ENCODE measurements around the gene RPL37A. TPM values are rescaled to one million over a fixed set of nuclear protein-coding genes. Genes with fewer than 3 reads are reported as not detected.
A peak's percentile ranks its signal among the peaks of the same experiment; 100 is the strongest.

The RPL37A gene
- total and polyA plus RNA-seq, 9 of the 15 experiments (the other 6 are each of a cell fraction or from before 2014, with no cell fraction given) = 1,938 to 3,349 (median 2,436) TPM

GRCh38 chr2:216516730-216517350 lies 18.2 kb downstream of the RPL37A start:
- no peak overlapping the region for H2AFZ ChIP-seq (ENCODE audit: low read depth, low read length)
- CTCF ChIA-PET (ENCODE audit: low intra/inter-chr PET ratio) = interaction anchor here (0.6 to 4.5 kb wide), 4 partner anchors 143 to 993 kb away, joined by 3 to 21 read pairs (median 7); no protein-coding TSS in a partner anchor
- no TSS peak for BruUV-seq (replicated peaks)
- no peaks in the 10 kb centered on the region; the same call in 1 of the 2 replicates for H4K20me1 ChIP-seq (replicated peaks; ENCODE audit: control insufficient read depth, insufficient read depth, low read length)
- no peaks in the 10 kb centered on the region; a peak in 1 of 5 replicates for H3K4me1 ChIP-seq (replicated peaks in 1 of 2; ENCODE audit: control insufficient read depth in 2 of 2, insufficient read depth in 2 of 2, low read length in 2 of 2)
- no peak overlapping the region for H3K27ac ChIP-seq (ENCODE audit: extremely low read depth, low read depth, low read length)
- POLR2A ChIA-PET = interaction anchor here (0.7 to 3.0 kb wide), 2 partner anchors 10 to 82 kb away, joined by 4 to 11 read pairs; no protein-coding TSS in a partner anchor
- ATAC-seq (peak; percentile 79), FAIRE-seq (peak; percentile 65), DNase-seq (ENCODE audit: extremely low read depth in 1 of 4, low spot score in 3 of 4) (peak in 3 of 4 experiments; percentile 38 to 49 (median 46))
- H3K27me3 ChIP-seq (ENCODE audit: control insufficient read depth in 2 of 2, insufficient read depth in 2 of 2, low read length in 2 of 2) = no peaks in the 10 kb centered on the region
- intact Hi-C loops (cut with micrococcal nuclease) = loop anchor here (5.0 kb wide), 1 partner anchor 295 kb away; no protein-coding TSS in a partner anchor
- in situ Hi-C loops (cut with MboI) = loop anchor here (5.0 kb wide), 1 partner anchor 150 kb away; no protein-coding TSS in a partner anchor
- no peak overlapping the region for H3K9ac ChIP-seq (ENCODE audit: insufficient read depth in 1 of 2, low read depth in 2 of 2, low read length in 2 of 2)
- 28% methylated on average over 2 of the region's 2 CpGs for WGBS (ENCODE audit: insufficient coverage, low coverage, missing lambda C conversion rate)
- no peaks in the 10 kb centered on the region for H3K36me3 ChIP-seq (ENCODE audit: control insufficient read depth, insufficient read depth, low read length)
- H3K9me1 ChIP-seq (ENCODE audit: control insufficient read depth, insufficient read depth, low read length) = no peaks in the 10 kb centered on the region
- no peaks in the 10 kb centered on the region for H3K79me2 ChIP-seq (ENCODE audit: control insufficient read depth, insufficient read depth, low read length)
- no peak overlapping the region for H3K4me2 ChIP-seq (ENCODE audit: insufficient read depth, low read length)
- H3K9me3 ChIP-seq (replicated peaks; ENCODE audit: control insufficient read depth, insufficient read depth, low read depth, low read length) = no peaks in the 10 kb centered on the region
- H3K4me3 ChIP-seq = no peak overlapping the region
- TF ChIP-seq FOXK2 (conservative IDR thresholded peaks at IDR 0.05 in 1 of 2, IDR thresholded peaks at IDR 0.05 in 1 of 2; ENCODE audit: low read depth in 2 of 2) (peak; percentile 57 to 58; a peak in 3 of 4 replicates), ZNF764 (CRISPR knock-in tag; IDR thresholded peaks at IDR 0.05; ENCODE audit: low read depth) (peak; percentile 72; the same call in 1 of the 2 replicates), E4F1 (CRISPR knock-in tag; IDR thresholded peaks at IDR 0.05; ENCODE audit: borderline replicate concordance) (no peak), BACH1 (tag; IDR thresholded peaks at IDR 0.05) (no peak), FOXA3 (CRISPR knock-in tag; conservative IDR thresholded peaks at IDR 0.05 in 1 of 2, IDR thresholded peaks at IDR 0.05 in 1 of 2) (0 out of 4 replicates have a peak, but pooled peaks of 1 of the 2 experiments have one; percentile 30), REST (IDR thresholded peaks at IDR 0.05; ENCODE audit: borderline replicate concordance) (peak; percentile 20; the same call in 1 of the 2 replicates), REST (CRISPR knock-in tag; IDR thresholded peaks at IDR 0.05; ENCODE audit: low read depth) (no peak), HCFC1 (IDR thresholded peaks at IDR 0.05; ENCODE audit: low read depth, low read length) (no peak), FOXJ2 (tag; IDR thresholded peaks at IDR 0.05) (no peak)
